ENCODE data around the gene CHAD.

DNA sequence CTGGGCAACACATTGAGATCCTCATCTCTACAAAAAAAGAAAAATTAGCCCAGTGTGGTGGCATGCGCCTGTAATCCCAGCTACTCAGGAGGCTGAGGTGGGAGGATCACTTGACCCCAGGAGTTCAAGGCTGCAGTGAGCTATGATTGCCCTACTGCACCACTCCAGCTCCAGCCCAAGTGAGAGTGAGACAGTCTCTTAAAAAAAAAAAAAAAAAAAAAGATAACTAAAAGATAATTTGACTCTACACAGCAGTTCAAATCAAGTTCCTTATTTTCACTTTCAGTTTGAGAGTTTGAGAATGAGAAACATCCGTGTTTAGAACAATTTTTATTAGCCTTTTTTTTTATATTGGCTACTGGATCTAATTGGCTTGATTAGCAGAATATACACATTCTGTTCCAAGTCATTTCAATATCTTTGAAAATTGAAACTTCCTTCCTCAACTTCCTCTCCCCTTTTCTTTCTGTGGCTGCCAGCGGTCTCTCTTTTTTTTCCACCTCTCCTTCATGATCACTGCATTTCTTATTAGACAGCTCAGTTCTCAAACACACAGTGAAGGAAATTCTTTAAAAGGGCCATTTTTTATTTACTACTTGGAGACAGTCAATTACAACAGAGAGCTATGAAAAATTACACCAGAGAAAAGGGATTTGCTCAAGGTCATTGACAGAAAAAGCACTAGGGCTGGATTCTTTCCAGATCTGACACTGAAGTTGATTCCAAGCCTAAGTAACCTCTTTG, 47.2 kb downstream of the CHAD start:
- TF ChIP-seq, protein P1, sequence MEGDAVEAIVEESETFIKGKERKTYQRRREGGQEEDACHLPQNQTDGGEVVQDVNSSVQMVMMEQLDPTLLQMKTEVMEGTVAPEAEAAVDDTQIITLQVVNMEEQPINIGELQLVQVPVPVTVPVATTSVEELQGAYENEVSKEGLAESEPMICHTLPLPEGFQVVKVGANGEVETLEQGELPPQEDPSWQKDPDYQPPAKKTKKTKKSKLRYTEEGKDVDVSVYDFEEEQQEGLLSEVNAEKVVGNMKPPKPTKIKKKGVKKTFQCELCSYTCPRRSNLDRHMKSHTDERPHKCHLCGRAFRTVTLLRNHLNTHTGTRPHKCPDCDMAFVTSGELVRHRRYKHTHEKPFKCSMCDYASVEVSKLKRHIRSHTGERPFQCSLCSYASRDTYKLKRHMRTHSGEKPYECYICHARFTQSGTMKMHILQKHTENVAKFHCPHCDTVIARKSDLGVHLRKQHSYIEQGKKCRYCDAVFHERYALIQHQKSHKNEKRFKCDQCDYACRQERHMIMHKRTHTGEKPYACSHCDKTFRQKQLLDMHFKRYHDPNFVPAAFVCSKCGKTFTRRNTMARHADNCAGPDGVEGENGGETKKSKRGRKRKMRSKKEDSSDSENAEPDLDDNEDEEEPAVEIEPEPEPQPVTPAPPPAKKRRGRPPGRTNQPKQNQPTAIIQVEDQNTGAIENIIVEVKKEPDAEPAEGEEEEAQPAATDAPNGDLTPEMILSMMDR (IDR thresholded peaks at IDR 0.05) = no peak
- no peak for TF ChIP-seq POLR2A (IDR thresholded peaks at IDR 0.05)

Measured in testis (tissue), 2 donors.